Memory B cell (primary cell): ENCODE data around the gene SIGLECL1.
"Not testable (repeated sequence)": the region's sequence is repeated elsewhere in the genome, so short reads cannot be mapped to it uniquely, and the experiment has no call there.

Experiments
- ATAC-seq: fragments of 150-1000 bp; cut with Tn5 transposase; 2 replicates; pipeline ENCODE4 v1.10.0; 2021; ENCODE audit warnings: low read depth, mild to moderate bottlenecking, moderate library complexity
- DNase-seq, 2 donors: peaks; one replicate each; pipeline ENCODE4 v3.0.0; 2022; ENCODE audit warnings: low spot score in 2 of 2
- H3K27ac Mint-ChIP-seq: one replicate; pipeline ENCODE4 v1.8.0; 2022; ENCODE audit warnings: mild to moderate bottlenecking, moderate library complexity, mixed read lengths
- H3K27me3 Mint-ChIP-seq: one replicate; pipeline ENCODE4 v1.8.0; 2022; ENCODE audit warnings: mixed read lengths
- H3K36me3 Mint-ChIP-seq: one replicate; pipeline ENCODE4 v1.8.0; 2022; ENCODE audit warnings: mild to moderate bottlenecking, mixed read lengths
- H3K4me1 Mint-ChIP-seq: one replicate; pipeline ENCODE4 v1.8.0; 2022; ENCODE audit warnings: mixed read lengths
- H3K4me3 Mint-ChIP-seq: one replicate; pipeline ENCODE4 v1.8.0; 2022; ENCODE audit warnings: mild to moderate bottlenecking, moderate library complexity, mixed read lengths
- H3K9me3 Mint-ChIP-seq: one replicate; pipeline ENCODE4 v1.8.0; 2022; ENCODE audit warnings: mixed read lengths

SIGLECL1 gene

GRCh38 chr19:51250786-51251467 lies at the start of gene SIGLECL1:
SIGLECL1 (plus strand) TSS chr19:51251080; CDS start chr19:51264073, 12,993 bp downstream.
- DNase-seq, result no peak
- Mint-ChIP-seq H3K9me3 (peaks cover 6% of the 10 kb centered on the region), H3K36me3 (no peaks in the 10 kb centered on the region), H3K27ac (no peak within 1 kb of the TSS), H3K4me3 (no peak within 1 kb of the TSS), H3K4me1 (no peaks in the 10 kb centered on the region), H3K27me3 (peaks cover 13% of the 10 kb centered on the region)
- no peak for ATAC-seq

GRCh38 chr19:51201712-51202111 lies 49.2 kb upstream of the SIGLECL1 start:
- no peaks in the 10 kb centered on the region for H3K36me3 Mint-ChIP-seq
- ATAC-seq, result no peak
- H3K27me3 Mint-ChIP-seq, result peaks cover 17% of the 10 kb centered on the region
- no peak overlapping the region for H3K4me3 Mint-ChIP-seq
- DNase-seq, result no peak
- H3K4me1 Mint-ChIP-seq, result no peaks in the 10 kb centered on the region
- H3K9me3 Mint-ChIP-seq, result no peaks in the 10 kb centered on the region
- no peak overlapping the region for H3K27ac Mint-ChIP-seq

- Mint-ChIP-seq H3K27me3 (peaks cover 25% of the 10 kb centered on the region), H3K27ac (no peak overlapping the region), H3K36me3 (no peaks in the 10 kb centered on the region), H3K4me1 (no peaks in the 10 kb centered on the region), H3K4me3 (no peak overlapping the region), H3K9me3 (peaks cover 1% of the 10 kb centered on the region)
- DNase-seq (no peak), ATAC-seq (no peak)
These were observed 47.0 kb upstream of the SIGLECL1 start for GRCh38 chr19:51203916-51204315.

GRCh38 chr19:51204321-51204720 lies 46.6 kb upstream of the SIGLECL1 start:
- Mint-ChIP-seq H3K9me3 (peaks cover 1% of the 10 kb centered on the region), H3K27ac (no peak overlapping the region), H3K36me3 (no peaks in the 10 kb centered on the region), H3K27me3 (peaks cover 24% of the 10 kb centered on the region), H3K4me1 (no peaks in the 10 kb centered on the region), H3K4me3 (no peak overlapping the region)
- DNase-seq (no peak), ATAC-seq (no peak)

- Mint-ChIP-seq H3K4me3 (no peak overlapping the region), H3K27ac (no peak overlapping the region), H3K27me3 (peaks cover 14% of the 10 kb centered on the region), H3K9me3 (peaks cover 1% of the 10 kb centered on the region), H3K36me3 (no peaks in the 10 kb centered on the region), H3K4me1 (peaks cover 2% of the 10 kb centered on the region)
- ATAC-seq (no peak), DNase-seq (no peak)
These were observed 43.1 kb upstream of the SIGLECL1 start for GRCh38 chr19:51207747-51208146.

GRCh38 chr19:51210191-51210784 lies 40.6 kb upstream of the SIGLECL1 start:
- peaks cover 12% of the 10 kb centered on the region for H3K27me3 Mint-ChIP-seq
- H3K36me3 Mint-ChIP-seq, result no peaks in the 10 kb centered on the region
- H3K27ac Mint-ChIP-seq, result no peak overlapping the region
- DNase-seq (no peak), ATAC-seq (no peak)
- peaks cover 2% of the 10 kb centered on the region for H3K4me1 Mint-ChIP-seq
- no peak overlapping the region for H3K4me3 Mint-ChIP-seq
- H3K9me3 Mint-ChIP-seq, result peaks cover 1% of the 10 kb centered on the region

GRCh38 chr19:51210874-51211361 lies 40.0 kb upstream of the SIGLECL1 start:
- DNase-seq, H3K27ac Mint-ChIP-seq: not testable (repeated sequence)

GRCh38 chr19:51211833-51212232 lies 39.0 kb upstream of the SIGLECL1 start:
- Mint-ChIP-seq H3K36me3 (peaks cover 3% of the 10 kb centered on the region), H3K4me3 (no peak overlapping the region), H3K27ac (no peak overlapping the region), H3K9me3 (peaks cover 4% of the 10 kb centered on the region), H3K4me1 (peaks cover 2% of the 10 kb centered on the region), H3K27me3 (peaks cover 17% of the 10 kb centered on the region)
- DNase-seq, result no peak
- ATAC-seq, result no peak

More at GRCh38 chr19:51210874-51211361, 40.0 kb upstream of the SIGLECL1 start:
- not testable (repeated sequence) for H3K4me3 Mint-ChIP-seq, H3K36me3 Mint-ChIP-seq, H3K4me1 Mint-ChIP-seq, ATAC-seq, H3K9me3 Mint-ChIP-seq
- H3K27me3 Mint-ChIP-seq, result peaks cover 16% of the 10 kb centered on the region

GRCh38 chr19:51219307-51219706 lies 31.6 kb upstream of the SIGLECL1 start:
- DNase-seq (no peak), ATAC-seq (no peak)
- no peak overlapping the region for H3K4me3 Mint-ChIP-seq
- H3K4me1 Mint-ChIP-seq, result no peaks in the 10 kb centered on the region
- H3K36me3 Mint-ChIP-seq, result peaks cover 4% of the 10 kb centered on the region
- H3K27ac Mint-ChIP-seq, result no peak overlapping the region
- peaks cover 6% of the 10 kb centered on the region for H3K9me3 Mint-ChIP-seq
- peaks cover 16% of the 10 kb centered on the region for H3K27me3 Mint-ChIP-seq

GRCh38 chr19:51219971-51220370 lies 30.9 kb upstream of the SIGLECL1 start:
- peaks cover 4% of the 10 kb centered on the region for H3K36me3 Mint-ChIP-seq
- no peak overlapping the region for H3K4me3 Mint-ChIP-seq
- no peaks in the 10 kb centered on the region for H3K4me1 Mint-ChIP-seq
- ATAC-seq (no peak), DNase-seq (no peak)
- H3K27me3 Mint-ChIP-seq, result peaks cover 18% of the 10 kb centered on the region
- H3K9me3 Mint-ChIP-seq, result peaks cover 6% of the 10 kb centered on the region
- H3K27ac Mint-ChIP-seq, result no peak overlapping the region

GRCh38 chr19:51220996-51221395 lies 29.9 kb upstream of the SIGLECL1 start:
- ATAC-seq (no peak), DNase-seq (no peak)
- peaks cover 19% of the 10 kb centered on the region for H3K27me3 Mint-ChIP-seq
- peaks cover 2% of the 10 kb centered on the region for H3K36me3 Mint-ChIP-seq
- no peaks in the 10 kb centered on the region for H3K4me1 Mint-ChIP-seq
- H3K9me3 Mint-ChIP-seq, result peaks cover 4% of the 10 kb centered on the region
- H3K27ac Mint-ChIP-seq, result no peak overlapping the region
- H3K4me3 Mint-ChIP-seq, result no peak overlapping the region

GRCh38 chr19:51224163-51224641 lies 26.7 kb upstream of the SIGLECL1 start:
- no peaks in the 10 kb centered on the region for H3K4me1 Mint-ChIP-seq
- peaks cover 18% of the 10 kb centered on the region for H3K27me3 Mint-ChIP-seq
- H3K9me3 Mint-ChIP-seq, result peaks cover 6% of the 10 kb centered on the region
- H3K27ac Mint-ChIP-seq, result no peak overlapping the region
- H3K4me3 Mint-ChIP-seq, result no peak overlapping the region
- ATAC-seq (no peak), DNase-seq (no peak)
- no peaks in the 10 kb centered on the region for H3K36me3 Mint-ChIP-seq

- not testable (repeated sequence) for H3K9me3 Mint-ChIP-seq, DNase-seq, ATAC-seq, H3K4me1 Mint-ChIP-seq, H3K4me3 Mint-ChIP-seq, H3K36me3 Mint-ChIP-seq, H3K27ac Mint-ChIP-seq
- peaks cover 18% of the 10 kb centered on the region for H3K27me3 Mint-ChIP-seq
These were observed 25.9 kb upstream of the SIGLECL1 start, which contains the start of gene CD33 for GRCh38 chr19:51224898-51225393. CD33 (plus strand) TSS chr19:51225080; CDS start chr19:51225119, 39 bp downstream.

GRCh38 chr19:51226067-51226466 lies 24.8 kb upstream of the SIGLECL1 start:
- peaks cover 5% of the 10 kb centered on the region for H3K9me3 Mint-ChIP-seq
- ATAC-seq (no peak), DNase-seq (no peak)
- no peak overlapping the region for H3K27ac Mint-ChIP-seq
- no peaks in the 10 kb centered on the region for H3K4me1 Mint-ChIP-seq
- peaks cover 15% of the 10 kb centered on the region for H3K27me3 Mint-ChIP-seq
- no peaks in the 10 kb centered on the region for H3K36me3 Mint-ChIP-seq
- H3K4me3 Mint-ChIP-seq, result no peak overlapping the region
